ENCODE measurements around the gene NMT1.

- TF ChIP-seq POLR2A (IDR thresholded peaks at IDR 0.05; ENCODE audit: low read depth): peak; percentile 45
- no peak for TF ChIP-seq CTCF (IDR thresholded peaks at IDR 0.05)
- TF ChIP-seq POLR2AphosphoS5 (IDR thresholded peaks at IDR 0.05): peak in 1 of 2 donors; percentile 82
- TF ChIP-seq EP300 (IDR thresholded peaks at IDR 0.05): no peak
Measured at GRCh38 chr17:45052052-45052772, 8.9 kb upstream of the NMT1 start.

Measured in esophagus muscularis mucosa (tissue), 4 donors.